GM18951 (cell line): ENCODE measurements around the gene TPCN2.

ENCODE experiments used
- POLR2A ChIP-seq: IDR thresholded peaks from 4 replicates; pipeline ENCODE4 v1.6.1; 2011; ENCODE audit warnings: mild to moderate bottlenecking; ENCODE audit not compliant: insufficient read length, insufficient read depth; ENCODE audit errors: extremely low read depth
- in situ Hi-C: fragments of 300-500 bp; cut with MboI; formaldehyde crosslinking; loops from one replicate; pipeline ENCODE4 v1.12.0; 2022; ENCODE audit warnings: low sequenced_read_pairs, mixed read lengths, inconsistent platforms; ENCODE audit not compliant: unreplicated experiment

TPCN2 gene

GRCh38 chr11:69061713-69062053, 13.0 kb downstream of the TPCN2 start:
- no peak for TF ChIP-seq POLR2A
- in situ Hi-C loops, result no loop called here

DNA sequence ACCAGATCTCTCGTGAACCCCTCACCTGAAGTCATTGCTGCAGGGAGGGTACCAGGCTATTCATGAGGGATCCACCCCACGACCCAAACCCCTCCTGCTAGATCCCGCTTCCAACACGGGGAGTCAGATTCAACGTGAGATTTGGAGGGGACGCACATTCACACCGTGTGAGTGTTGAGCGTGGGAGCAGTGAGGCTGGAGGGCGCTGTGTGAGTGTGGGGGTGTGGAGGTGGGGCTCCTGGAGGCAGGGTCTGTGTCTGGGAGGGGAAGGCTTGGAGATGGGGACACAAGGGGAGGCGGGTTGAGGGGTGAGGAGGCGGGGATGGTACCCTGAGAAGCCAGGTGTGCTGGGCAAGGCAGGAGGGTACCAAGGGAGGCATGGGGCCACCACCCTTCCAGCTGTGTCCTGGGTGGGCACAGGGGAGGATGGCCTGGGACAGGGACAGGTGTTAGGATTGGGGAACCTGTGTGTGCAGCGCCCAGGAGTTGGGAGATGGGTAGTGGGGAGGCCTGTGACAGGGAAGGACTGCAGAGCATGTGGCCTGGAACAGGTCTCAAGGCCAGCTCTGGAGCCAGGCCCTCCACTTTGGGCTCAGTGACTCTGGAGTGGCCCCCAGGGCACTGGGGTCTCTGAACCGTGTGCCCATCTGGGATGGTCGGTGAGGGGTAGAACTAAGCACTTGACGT, 13.6 kb downstream of the TPCN2 start:
- in situ Hi-C loops, result no loop called here
- TF ChIP-seq POLR2A, result no peak

DNA sequence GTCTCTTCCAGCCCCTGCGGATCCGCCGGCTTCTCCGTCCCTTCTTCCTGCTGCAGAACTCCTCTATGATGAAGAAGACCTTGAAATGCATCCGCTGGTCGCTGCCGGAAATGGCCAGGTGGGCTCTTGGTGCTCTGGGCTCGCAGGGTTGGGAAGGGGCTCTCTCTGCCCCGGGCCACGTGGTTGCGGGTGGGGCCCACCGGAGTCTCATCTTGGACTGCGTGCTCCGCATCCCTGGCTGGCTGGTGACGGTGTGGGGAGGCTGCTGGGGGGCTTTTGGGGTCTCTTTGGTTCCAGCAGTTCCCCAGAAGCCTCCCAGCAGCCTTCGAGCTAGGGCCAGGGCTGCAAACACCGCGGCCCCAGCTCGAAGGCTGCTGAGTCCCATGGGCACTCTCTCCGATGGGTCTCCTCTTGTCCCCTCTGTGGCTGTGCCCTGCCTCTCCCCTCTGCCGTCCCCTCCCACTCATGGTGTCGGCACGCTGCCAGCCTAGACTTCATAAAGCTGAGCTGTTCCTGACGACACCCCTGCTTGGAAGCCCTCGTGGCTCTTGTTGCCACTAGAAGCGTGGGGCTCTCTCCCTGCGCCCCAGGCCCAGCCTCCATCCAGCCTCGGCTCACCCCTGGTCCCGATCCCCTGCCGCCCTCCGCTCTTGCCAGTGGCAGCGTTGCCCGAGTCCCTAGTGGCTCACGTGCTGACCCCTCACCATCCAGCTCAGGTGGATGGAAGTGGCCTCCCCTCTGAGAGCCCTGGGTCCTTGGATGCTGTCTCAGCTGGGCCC, 14.3 kb downstream of the TPCN2 start:
- in situ Hi-C loops, result no loop called here
- TF ChIP-seq POLR2A, result no peak

GRCh38 chr11:69063652-69064260, 15.0 kb downstream of the TPCN2 start:
- TF ChIP-seq POLR2A, result no peak
- in situ Hi-C loops, result no loop called here

GRCh38 chr11:69064394-69064957, 15.7 kb downstream of the TPCN2 start:
- TF ChIP-seq POLR2A, result no peak
- in situ Hi-C loops, result no loop called here

GRCh38 chr11:69065147-69065710, 16.5 kb downstream of the TPCN2 start:
- no peak for TF ChIP-seq POLR2A
- in situ Hi-C loops, result no loop called here

DNA sequence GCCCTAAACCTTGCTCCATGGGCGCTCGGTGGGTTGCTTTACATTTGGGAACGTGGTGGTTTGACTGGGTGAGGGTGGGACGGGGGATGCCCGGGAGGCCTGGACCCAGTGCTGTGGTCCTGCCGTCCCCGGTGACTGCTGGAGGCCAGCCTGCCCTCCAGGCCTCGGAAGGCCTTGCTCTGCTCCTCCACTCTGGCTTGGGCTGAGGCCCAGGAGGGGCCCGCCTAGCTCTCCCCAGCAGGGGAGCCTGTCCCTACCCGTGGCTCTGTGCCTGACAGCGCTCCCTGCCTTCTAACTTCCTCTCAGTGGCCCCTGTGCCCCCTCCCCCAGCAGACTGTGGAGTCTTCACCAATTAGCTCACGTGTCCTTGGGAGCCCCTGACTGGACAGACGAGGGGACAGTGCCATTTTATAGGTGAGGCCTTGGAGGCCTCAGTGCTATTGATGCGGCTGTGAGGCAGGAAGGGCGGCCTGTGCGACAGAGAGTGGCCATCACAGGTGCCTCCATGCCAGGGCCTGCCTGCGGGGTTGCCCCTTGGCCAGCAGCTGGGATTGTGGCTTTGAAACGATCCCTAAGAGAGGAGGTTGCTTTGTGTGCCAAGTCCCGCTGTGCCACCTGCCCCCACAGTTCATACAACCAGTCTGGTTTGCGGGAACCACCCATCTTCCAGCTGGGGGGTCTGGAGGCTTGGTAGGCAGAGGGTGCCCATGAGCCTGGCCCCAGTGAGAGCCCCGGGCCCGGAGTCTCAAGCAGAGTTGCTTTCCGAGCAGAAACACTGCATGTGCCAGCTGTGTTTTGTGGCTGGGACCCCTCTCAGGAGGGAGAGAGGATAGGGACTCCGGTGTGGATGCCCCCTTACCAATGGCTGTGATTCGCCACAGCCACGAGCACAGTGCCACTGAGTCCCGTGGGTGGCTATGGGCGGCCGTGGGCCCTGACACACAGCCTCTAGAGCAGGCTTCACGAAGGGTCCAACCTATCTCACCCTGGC, 17.7 kb downstream of the TPCN2 start:
- in situ Hi-C loops, result no loop called here
- no peak for TF ChIP-seq POLR2A

DNA sequence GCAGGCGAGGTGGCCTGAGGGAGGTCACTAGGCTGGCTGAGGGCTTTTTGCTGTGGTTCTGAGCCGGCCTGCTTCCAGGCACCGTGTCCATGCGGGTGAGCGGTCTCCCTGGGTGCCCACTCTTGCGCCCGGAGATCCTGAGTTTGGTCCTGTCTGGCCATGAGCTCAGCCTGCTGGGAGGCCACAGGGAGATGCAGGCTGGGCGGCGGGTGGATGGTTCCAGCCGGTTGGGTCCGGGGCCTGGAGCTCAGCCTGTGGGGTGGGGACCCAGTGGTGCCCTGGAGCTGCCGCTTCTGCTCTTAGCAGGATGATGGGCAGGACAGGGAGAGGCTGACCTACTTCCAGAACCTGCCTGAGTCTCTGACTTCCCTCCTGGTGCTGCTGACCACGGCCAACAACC, 18.5 kb downstream of the TPCN2 start:
- in situ Hi-C loops, result no loop called here
- TF ChIP-seq POLR2A, result no peak

GRCh38 chr11:69071086-69071800, 22.5 kb downstream of the TPCN2 start:
- TF ChIP-seq POLR2A, result no peak
- in situ Hi-C loops, result no loop called here

GRCh38 chr11:69071956-69072355, 23.2 kb downstream of the TPCN2 start:
- TF ChIP-seq POLR2A, result no peak
- in situ Hi-C loops, result no loop called here

GRCh38 chr11:69073469-69073868, 24.7 kb downstream of the TPCN2 start:
- in situ Hi-C loops, result no loop called here
- no peak for TF ChIP-seq POLR2A

- in situ Hi-C loops, result no loop called here
- TF ChIP-seq POLR2A, result no peak
These were observed 25.8 kb downstream of the TPCN2 start for GRCh38 chr11:69074375-69075140.
